GM23338 (cell line): ENCODE measurements around the gene SHOC1. TPM values are rescaled to one million over a fixed set of nuclear protein-coding genes. Genes with fewer than 3 reads are reported as not detected.

ENCODE experiments used
- ATAC-seq: fragments of 200-7000 bp; cut with Tn5 transposase; 3 replicates; pipeline ENCODE4 v1.9.1; 2020
- DNase-seq: peaks from one replicate; pipeline ENCODE4 v3.0.0-alpha.2; 2015; ENCODE audit warnings: low spot score
- H2AFZ ChIP-seq: fragments of 200-600 bp; sonication (generic); 2 replicates; pipeline ENCODE4 v1.8.0; 2016; ENCODE audit warnings: antibody characterized with exemption, mild to moderate bottlenecking, moderate library complexity
- H3F3A ChIP-seq: fragments of 200-600 bp; sonication (generic); replicated peaks from 2 replicates; pipeline ENCODE4 v1.8.0; 2017; ENCODE audit warnings: antibody characterized with exemption, mixed run types, low read depth
- H3K27ac ChIP-seq: fragments of 200-600 bp; sonication (generic); 2 replicates; pipeline ENCODE4 v1.6.1; 2016; ENCODE audit warnings: low read depth
- H3K27me3 ChIP-seq: fragments of 200-600 bp; sonication (generic); 2 replicates; pipeline ENCODE4 v1.8.0; 2016; ENCODE audit warnings: mild to moderate bottlenecking, mixed run types, moderate library complexity; ENCODE audit not compliant: insufficient read depth
- H3K36me3 ChIP-seq: fragments of 200-600 bp; sonication (generic); 2 replicates; pipeline ENCODE4 v1.8.0; 2016; ENCODE audit warnings: mild to moderate bottlenecking; ENCODE audit not compliant: insufficient read depth
- H3K4me1 ChIP-seq: fragments of 200-600 bp; sonication (generic); 2 replicates; pipeline ENCODE4 v1.8.0; 2016; ENCODE audit warnings: mild to moderate bottlenecking, moderate library complexity; ENCODE audit not compliant: insufficient read depth
- H3K4me2 ChIP-seq: fragments of 200-600 bp; sonication (generic); 2 replicates; pipeline ENCODE4 v1.7.1; 2017; ENCODE audit warnings: mixed run types
- H3K4me3 ChIP-seq: fragments of 200-600 bp; sonication (generic); 2 replicates; pipeline ENCODE4 v1.6.1; 2016; ENCODE audit warnings: mixed run types
- H3K79me2 ChIP-seq: fragments of 200-600 bp; sonication (generic); replicated peaks from 2 replicates; pipeline ENCODE4 v1.8.0; 2017; ENCODE audit warnings: mild to moderate bottlenecking; ENCODE audit not compliant: insufficient read depth
- H3K9me2 ChIP-seq: fragments of 200-600 bp; sonication (generic); 2 replicates; pipeline ENCODE4 v1.8.0; 2017; ENCODE audit not compliant: insufficient read depth
- H4K20me1 ChIP-seq: fragments of 200-600 bp; sonication (generic); replicated peaks from 2 replicates; pipeline ENCODE4 v1.8.0; 2017; ENCODE audit warnings: mild to moderate bottlenecking; ENCODE audit not compliant: insufficient read depth
- H3K27ac Mint-ChIP-seq: 2 replicates; pipeline ENCODE4 v1.8.0; 2020; ENCODE audit warnings: inconsistent platforms, mild to moderate bottlenecking, moderate library complexity, mixed read lengths
- H3K27me3 Mint-ChIP-seq: 3 replicates; pipeline ENCODE4 v1.8.0; 2022; ENCODE audit warnings: low read depth, mild to moderate bottlenecking, moderate library complexity, mixed read lengths, inconsistent platforms; ENCODE audit not compliant: insufficient read depth, poor library complexity
- H3K36me3 Mint-ChIP-seq: 3 replicates; pipeline ENCODE4 v1.8.0; 2021; ENCODE audit warnings: low read depth, mild to moderate bottlenecking, inconsistent platforms, moderate library complexity, mixed read lengths
- H3K4me1 Mint-ChIP-seq: 3 replicates; pipeline ENCODE4 v1.8.0; 2020; ENCODE audit warnings: mild to moderate bottlenecking, inconsistent platforms, mixed read lengths
- H3K4me3 Mint-ChIP-seq: 3 replicates; pipeline ENCODE4 v1.8.0; 2021; ENCODE audit warnings: moderate library complexity, mild to moderate bottlenecking, inconsistent platforms, mixed read lengths
- H3K9me3 Mint-ChIP-seq: 3 replicates; pipeline ENCODE4 v1.8.0; 2020; ENCODE audit warnings: moderate library complexity, mild to moderate bottlenecking, inconsistent platforms, mixed read lengths
- CREB1 ChIP-seq: fragments of 250-450 bp; sonication (Bioruptor Pico); IDR thresholded peaks from 2 replicates; pipeline ENCODE4 v1.5.0; 2020; ENCODE audit warnings: low read depth, mild to moderate bottlenecking, moderate library complexity
- EZH2 ChIP-seq: fragments of 200-600 bp; sonication (generic); IDR thresholded peaks from one replicate; pipeline ENCODE4 v1.8.0; 2017; ENCODE audit warnings: antibody characterized with exemption, mild to moderate bottlenecking, low read depth; ENCODE audit not compliant: unreplicated experiment
- EZH2phosphoT487 ChIP-seq: fragments of 200-600 bp; sonication (generic); IDR thresholded peaks from one replicate; pipeline ENCODE4 v1.8.1; 2018; ENCODE audit warnings: antibody characterized with exemption; ENCODE audit not compliant: unreplicated experiment
- JUNB ChIP-seq: IDR thresholded peaks from one replicate; pipeline ENCODE4 v1.6.1; 2016; ENCODE audit warnings: antibody characterized with exemption; ENCODE audit not compliant: unreplicated experiment
- NANOG ChIP-seq: IDR thresholded peaks from 2 replicates; pipeline ENCODE4 v1.6.1; 2016; ENCODE audit warnings: antibody characterized with exemption, borderline replicate concordance
- POLR2AphosphoS5 ChIP-seq: IDR thresholded peaks from 2 replicates; pipeline ENCODE4 v1.6.1; 2016; ENCODE audit warnings: antibody characterized with exemption, low read depth
- STAT1 ChIP-seq: IDR thresholded peaks from one replicate; pipeline ENCODE4 v1.6.1; 2016; ENCODE audit warnings: antibody characterized with exemption; ENCODE audit not compliant: unreplicated experiment
- ZNF114 ChIP-seq: fragments of 250-450 bp; sonication (Bioruptor Pico); IDR thresholded peaks from 2 replicates; pipeline ENCODE4 v1.5.0; 2020; ENCODE audit warnings: mild to moderate bottlenecking, moderate library complexity
- ZNF331 ChIP-seq: fragments of 250-450 bp; sonication (Bioruptor Pico); IDR thresholded peaks from 2 replicates; pipeline ENCODE4 v1.5.0; 2020; ENCODE audit warnings: low read depth, mild to moderate bottlenecking, moderate library complexity
- polyA plus RNA-seq: library from polyadenylated mRNA; unstranded; fragments of >200 nt; fragmentation: Nextera tagmentation; extraction: Ambion mirVana; gene quantifications from 2 replicates; pipeline ENCODE4 v1.2.1, GENCODE V29; 2016
- total RNA-seq: library from RNA; depleted of rRNA; stranded (reverse); fragments of >200 nt; shearing (Covaris generic); gene quantifications from 2 replicates; pipeline ENCODE4 v1.2.3, GENCODE V29; 2014
- TF ChIP-seq, protein P1 (sequence below), 2 experiments: fragments of 200-600 bp in 1 of 2; sonication (generic) in 1 of 2; conservative IDR thresholded peaks; 2 replicates each; pipeline versions ENCODE4 v1.5.1 to v1.6.1; 2016 to 2017; ENCODE audit warnings: antibody characterized with exemption in 2 of 2, low read depth in 2 of 2, mild to moderate bottlenecking in 2 of 2, moderate library complexity in 1 of 2
- TF ChIP-seq, protein P2 (sequence below): IDR thresholded peaks from 2 replicates; pipeline ENCODE4 v1.6.1; 2016; ENCODE audit warnings: antibody characterized with exemption
- TF ChIP-seq, protein P3 (sequence below): IDR thresholded peaks from one replicate; pipeline ENCODE4 v1.6.1; 2018; ENCODE audit warnings: antibody characterized with exemption; ENCODE audit not compliant: unreplicated experiment

The SHOC1 gene
- total and polyA plus RNA-seq, 2 experiments from 2014 or later = 0.39 TPM; not detected in 1

DNA sequence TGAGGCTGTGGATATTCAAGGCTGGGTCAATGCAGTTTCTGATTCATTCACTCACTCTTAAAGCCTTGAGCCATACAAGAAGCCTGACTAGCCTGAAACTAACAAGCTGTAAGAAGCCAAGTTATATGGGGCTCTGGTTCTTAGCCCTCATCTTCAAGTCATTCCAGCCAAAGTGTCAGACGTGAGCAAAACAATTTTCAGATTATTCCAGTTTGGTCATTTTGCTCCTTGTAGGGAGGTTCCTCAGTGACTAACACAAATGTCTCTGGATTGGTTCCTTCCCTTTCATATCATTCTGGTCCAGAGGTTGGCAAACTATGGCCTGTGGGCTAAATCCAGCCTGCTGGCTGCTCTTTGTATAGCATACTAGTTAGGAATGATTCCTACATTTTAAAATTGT, 12.5 kb upstream of the SHOC1 start:
- Histone ChIP-seq H3K27ac (no peak overlapping the region), H3F3A (no peaks in the 10 kb centered on the region), H3K4me3 (no peak overlapping the region), H3K27me3 (no peaks in the 10 kb centered on the region), H3K4me2 (no peak overlapping the region), H2AFZ (no peak overlapping the region), H3K79me2 (no peaks in the 10 kb centered on the region), H3K36me3 (no peaks in the 10 kb centered on the region), H3K4me1 (no peaks in the 10 kb centered on the region), H3K9me2 (no peaks in the 10 kb centered on the region), H4K20me1 (no peaks in the 10 kb centered on the region)
- Mint-ChIP-seq H3K27me3 (peaks cover 1% of the 10 kb centered on the region), H3K4me1 (peaks cover 3% of the 10 kb centered on the region; the same call in 1 of the 3 replicates), H3K4me3 (no peak overlapping the region), H3K9me3 (no peaks in the 10 kb centered on the region), H3K36me3 (no peaks in the 10 kb centered on the region), H3K27ac (no peak overlapping the region)
- ATAC-seq = no peak
- DNase-seq = no peak
- no peak for TF ChIP-seq POLR2AphosphoS5
- no peak for TF ChIP-seq NANOG
- no peak for TF ChIP-seq ZNF331 (CRISPR knock-in tag)
- TF ChIP-seq, protein P1, sequence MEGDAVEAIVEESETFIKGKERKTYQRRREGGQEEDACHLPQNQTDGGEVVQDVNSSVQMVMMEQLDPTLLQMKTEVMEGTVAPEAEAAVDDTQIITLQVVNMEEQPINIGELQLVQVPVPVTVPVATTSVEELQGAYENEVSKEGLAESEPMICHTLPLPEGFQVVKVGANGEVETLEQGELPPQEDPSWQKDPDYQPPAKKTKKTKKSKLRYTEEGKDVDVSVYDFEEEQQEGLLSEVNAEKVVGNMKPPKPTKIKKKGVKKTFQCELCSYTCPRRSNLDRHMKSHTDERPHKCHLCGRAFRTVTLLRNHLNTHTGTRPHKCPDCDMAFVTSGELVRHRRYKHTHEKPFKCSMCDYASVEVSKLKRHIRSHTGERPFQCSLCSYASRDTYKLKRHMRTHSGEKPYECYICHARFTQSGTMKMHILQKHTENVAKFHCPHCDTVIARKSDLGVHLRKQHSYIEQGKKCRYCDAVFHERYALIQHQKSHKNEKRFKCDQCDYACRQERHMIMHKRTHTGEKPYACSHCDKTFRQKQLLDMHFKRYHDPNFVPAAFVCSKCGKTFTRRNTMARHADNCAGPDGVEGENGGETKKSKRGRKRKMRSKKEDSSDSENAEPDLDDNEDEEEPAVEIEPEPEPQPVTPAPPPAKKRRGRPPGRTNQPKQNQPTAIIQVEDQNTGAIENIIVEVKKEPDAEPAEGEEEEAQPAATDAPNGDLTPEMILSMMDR (conservative IDR thresholded peaks at IDR 0.05; ENCODE audit: low read depth in 2 of 2) = no peak

DNA sequence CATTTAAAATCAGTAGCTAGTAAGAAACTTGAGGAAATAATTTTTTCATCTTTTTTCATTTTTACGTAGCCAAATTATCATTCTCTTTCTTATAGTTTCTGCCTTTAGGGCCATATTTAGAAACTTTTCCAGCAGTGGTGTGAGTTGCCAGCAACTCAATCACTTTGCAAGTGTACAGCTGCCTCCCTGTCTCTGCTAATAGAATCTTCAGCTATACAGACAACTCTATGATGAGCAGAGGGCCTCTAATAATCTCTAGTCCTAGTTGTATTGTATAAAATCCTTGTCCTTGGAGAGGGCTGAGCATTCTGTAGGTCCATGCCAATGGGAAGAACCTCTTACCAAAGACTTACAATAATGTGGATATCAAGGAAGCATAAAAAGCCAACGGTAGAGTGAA, 11.5 kb upstream of the SHOC1 start:
- Histone ChIP-seq H3K4me3 (no peak overlapping the region), H3K9me2 (no peaks in the 10 kb centered on the region), H4K20me1 (no peaks in the 10 kb centered on the region), H3K36me3 (no peaks in the 10 kb centered on the region), H3F3A (no peaks in the 10 kb centered on the region), H3K27ac (no peak overlapping the region), H3K79me2 (no peaks in the 10 kb centered on the region), H3K4me1 (no peaks in the 10 kb centered on the region), H3K27me3 (no peaks in the 10 kb centered on the region), H3K4me2 (no peak overlapping the region), H2AFZ (no peak overlapping the region)
- Mint-ChIP-seq H3K9me3 (no peaks in the 10 kb centered on the region), H3K27me3 (peaks cover 1% of the 10 kb centered on the region), H3K36me3 (no peaks in the 10 kb centered on the region), H3K4me3 (no peak overlapping the region), H3K4me1 (peaks cover 3% of the 10 kb centered on the region; the same call in 1 of the 3 replicates), H3K27ac (no peak overlapping the region)
- ATAC-seq = no peak
- no peak for DNase-seq
- TF ChIP-seq, protein P2, sequence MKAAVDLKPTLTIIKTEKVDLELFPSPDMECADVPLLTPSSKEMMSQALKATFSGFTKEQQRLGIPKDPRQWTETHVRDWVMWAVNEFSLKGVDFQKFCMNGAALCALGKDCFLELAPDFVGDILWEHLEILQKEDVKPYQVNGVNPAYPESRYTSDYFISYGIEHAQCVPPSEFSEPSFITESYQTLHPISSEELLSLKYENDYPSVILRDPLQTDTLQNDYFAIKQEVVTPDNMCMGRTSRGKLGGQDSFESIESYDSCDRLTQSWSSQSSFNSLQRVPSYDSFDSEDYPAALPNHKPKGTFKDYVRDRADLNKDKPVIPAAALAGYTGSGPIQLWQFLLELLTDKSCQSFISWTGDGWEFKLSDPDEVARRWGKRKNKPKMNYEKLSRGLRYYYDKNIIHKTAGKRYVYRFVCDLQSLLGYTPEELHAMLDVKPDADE = no peak
- TF ChIP-seq STAT1 (no peak), ZNF331 (CRISPR knock-in tag) (no peak), ZNF114 (no peak), EZH2 (no peak), JUNB (no peak), NANOG (no peak), CREB1 (CRISPR knock-in tag) (no peak), EZH2phosphoT487 (no peak), POLR2AphosphoS5 (no peak)
- TF ChIP-seq, protein P3, sequence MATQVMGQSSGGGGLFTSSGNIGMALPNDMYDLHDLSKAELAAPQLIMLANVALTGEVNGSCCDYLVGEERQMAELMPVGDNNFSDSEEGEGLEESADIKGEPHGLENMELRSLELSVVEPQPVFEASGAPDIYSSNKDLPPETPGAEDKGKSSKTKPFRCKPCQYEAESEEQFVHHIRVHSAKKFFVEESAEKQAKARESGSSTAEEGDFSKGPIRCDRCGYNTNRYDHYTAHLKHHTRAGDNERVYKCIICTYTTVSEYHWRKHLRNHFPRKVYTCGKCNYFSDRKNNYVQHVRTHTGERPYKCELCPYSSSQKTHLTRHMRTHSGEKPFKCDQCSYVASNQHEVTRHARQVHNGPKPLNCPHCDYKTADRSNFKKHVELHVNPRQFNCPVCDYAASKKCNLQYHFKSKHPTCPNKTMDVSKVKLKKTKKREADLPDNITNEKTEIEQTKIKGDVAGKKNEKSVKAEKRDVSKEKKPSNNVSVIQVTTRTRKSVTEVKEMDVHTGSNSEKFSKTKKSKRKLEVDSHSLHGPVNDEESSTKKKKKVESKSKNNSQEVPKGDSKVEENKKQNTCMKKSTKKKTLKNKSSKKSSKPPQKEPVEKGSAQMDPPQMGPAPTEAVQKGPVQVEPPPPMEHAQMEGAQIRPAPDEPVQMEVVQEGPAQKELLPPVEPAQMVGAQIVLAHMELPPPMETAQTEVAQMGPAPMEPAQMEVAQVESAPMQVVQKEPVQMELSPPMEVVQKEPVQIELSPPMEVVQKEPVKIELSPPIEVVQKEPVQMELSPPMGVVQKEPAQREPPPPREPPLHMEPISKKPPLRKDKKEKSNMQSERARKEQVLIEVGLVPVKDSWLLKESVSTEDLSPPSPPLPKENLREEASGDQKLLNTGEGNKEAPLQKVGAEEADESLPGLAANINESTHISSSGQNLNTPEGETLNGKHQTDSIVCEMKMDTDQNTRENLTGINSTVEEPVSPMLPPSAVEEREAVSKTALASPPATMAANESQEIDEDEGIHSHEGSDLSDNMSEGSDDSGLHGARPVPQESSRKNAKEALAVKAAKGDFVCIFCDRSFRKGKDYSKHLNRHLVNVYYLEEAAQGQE = no peak
- TF ChIP-seq, protein P1 (conservative IDR thresholded peaks at IDR 0.05; ENCODE audit: low read depth in 2 of 2) = no peak
